Measurements from ENCODE around the gene APELA.
"Not testable (repeated sequence)": the region's sequence is repeated elsewhere in the genome, so short reads cannot be mapped to it uniquely, and the experiment has no call there.

APELA gene

GRCh38 chr4:164927101-164927500 is 50.1 kb downstream of the APELA start:
- not testable (repeated sequence) for DNase-seq

DNA sequence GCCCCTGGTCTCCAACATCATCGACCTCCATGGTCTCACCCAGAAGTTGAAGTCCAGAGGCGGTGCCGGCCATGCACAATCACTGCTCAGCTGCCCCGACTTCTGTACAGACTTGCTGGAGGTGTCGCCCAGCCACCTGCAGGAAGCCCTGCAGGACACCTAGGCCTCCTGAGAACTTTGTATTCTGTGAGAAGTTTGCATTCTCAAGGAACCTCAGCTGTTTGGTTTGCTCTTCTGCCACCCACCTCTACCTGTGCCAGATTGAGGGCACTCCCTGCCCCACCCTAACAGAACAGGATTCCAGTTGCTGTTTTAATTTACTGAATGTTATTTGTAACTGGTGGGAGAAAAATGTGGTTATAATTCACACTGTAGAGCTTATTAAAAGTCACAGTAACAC is 53.7 kb downstream of the APELA start:
- no peak for DNase-seq

DNA sequence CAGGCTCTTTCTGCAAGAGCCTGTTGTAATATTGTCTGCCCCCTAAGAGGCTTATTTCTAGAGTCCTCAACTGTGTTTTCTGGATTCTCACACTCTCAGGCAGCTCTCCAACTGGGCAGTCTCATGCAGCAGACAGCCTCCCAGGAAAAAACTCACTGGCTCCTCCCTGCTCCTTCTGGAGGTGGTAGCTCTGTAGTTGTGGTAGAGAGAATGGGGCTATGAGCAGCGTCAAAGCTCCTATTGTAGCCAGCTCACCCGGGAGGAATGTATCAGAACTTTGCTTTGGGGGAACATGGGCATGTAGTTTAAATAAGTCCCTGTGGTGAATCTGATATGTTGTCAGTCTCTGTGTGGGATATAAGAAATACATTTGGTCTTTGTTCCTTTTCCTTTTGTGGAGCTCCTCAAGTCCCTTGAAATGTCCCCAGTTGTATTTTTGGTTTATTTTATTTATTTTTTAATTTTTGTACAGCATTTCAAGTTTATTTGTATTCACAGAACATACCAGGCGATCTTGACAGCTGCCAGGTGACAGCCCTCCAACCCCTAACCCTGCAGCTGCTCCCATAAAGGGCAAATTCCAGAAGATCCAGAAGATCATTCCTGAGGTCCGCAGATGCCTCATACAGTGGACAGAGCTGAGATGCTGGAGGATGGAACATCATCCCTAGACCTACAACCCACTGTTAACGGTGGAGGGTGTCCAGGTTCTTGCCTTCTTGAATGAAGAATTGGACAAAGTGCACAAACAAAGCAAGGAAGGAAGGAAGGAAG is 54.8 kb downstream of the APELA start:
- no peak for DNase-seq

- DNase-seq: no peak
These were observed 56.3 kb downstream of the APELA start for GRCh38 chr4:164933244-164933643.

DNA sequence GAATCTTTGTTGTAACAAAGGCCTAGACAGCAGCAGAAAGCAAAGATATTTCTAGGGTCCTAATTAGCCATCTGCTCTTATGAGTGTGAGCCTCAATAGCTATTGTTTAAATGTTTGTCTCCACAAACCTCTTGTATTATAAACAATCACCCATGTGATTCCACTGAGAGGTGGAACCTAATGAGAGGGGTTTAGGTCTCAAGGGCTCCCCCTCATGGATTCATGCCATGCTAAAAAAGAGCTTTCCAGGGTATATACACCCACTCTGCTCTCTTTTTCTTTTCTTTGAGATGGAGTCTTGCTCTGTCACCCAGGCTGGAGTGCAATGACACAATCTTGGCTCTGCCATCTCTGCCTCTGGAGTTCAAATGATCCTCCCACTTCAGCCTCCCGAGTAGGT is 58.4 kb downstream of the APELA start:
- no peak for DNase-seq

- DNase-seq: not testable (repeated sequence)
These were observed 59.1 kb downstream of the APELA start for GRCh38 chr4:164935865-164936606.

- no peak for DNase-seq
These were observed 60.7 kb downstream of the APELA start for GRCh38 chr4:164937576-164938270.

DNA sequence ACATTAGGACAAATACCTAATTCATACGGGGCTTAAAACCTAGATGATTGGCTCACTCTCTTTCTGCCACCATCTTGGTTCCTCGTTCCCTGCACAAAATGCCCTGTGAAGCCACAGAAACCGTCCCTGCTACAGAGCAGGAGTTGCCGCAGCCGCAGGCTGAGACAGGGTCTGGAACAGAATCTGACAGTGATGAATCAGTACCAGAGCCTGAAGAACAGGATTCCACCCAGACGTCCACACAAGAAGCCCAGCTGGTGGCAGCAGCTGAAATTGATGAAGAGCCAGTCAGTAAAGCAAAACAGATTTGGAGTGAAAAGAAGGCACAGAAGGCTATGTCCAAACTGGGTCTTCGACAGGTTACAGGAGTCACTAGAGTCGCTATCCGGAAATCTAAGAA is 66.2 kb downstream of the APELA start:
- no peak for DNase-seq

DNA sequence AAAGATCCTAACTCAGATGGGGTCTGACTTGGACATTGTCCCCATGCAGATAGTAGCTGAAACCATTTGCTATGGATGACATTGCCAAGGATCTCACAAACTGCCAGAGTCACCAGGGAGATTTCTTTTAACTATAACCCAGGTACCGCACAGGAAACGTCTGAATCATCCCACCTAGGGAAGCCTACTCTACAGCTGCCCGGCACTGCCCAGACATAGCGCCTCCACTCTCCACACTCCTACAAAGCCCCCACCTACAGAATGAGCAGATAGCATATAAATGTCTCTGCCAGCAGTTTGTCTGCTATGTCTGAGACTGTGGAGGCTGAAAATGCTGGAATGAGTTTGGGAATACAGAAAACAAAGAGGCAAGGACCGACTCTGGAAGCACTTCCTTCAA is 68.2 kb downstream of the APELA start:
- no peak for DNase-seq

DNA sequence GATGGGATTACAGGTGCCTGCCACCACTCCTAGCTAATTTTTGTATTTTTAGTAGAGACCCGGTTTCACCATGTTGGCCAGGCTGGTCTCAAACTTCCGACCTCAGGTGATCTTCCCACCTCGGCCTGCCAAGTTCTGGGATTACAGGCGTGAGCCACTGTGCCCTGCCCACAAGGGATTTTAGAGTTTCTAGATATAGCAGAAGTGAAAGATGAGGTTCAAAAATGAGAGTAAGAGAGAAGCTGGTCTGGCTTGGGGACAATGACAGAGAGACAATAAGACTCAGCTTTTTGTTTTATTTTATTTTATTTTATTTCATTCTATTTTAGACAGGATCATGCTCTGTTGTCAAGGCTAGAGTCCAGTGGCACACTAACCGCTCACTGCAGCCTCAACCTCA is 69.8 kb downstream of the APELA start:
- no peak for DNase-seq

Data from NCI-H2171 treated with DMSO at 0.1 percent for 48 hours (cell line).